NCI-H1417 treated with DMSO at 0.1 percent for 48 hours (cell line): ENCODE results near the gene TBC1D14.
"Not testable (repeated sequence)": the region's sequence is repeated elsewhere in the genome, so short reads cannot be mapped to it uniquely, and the experiment has no call there.

Experiments used
- DNase-seq: peaks from one replicate; lab custom pipeline; 2025; lab: John Stamatoyannopoulos, UW

The TBC1D14 gene

DNA sequence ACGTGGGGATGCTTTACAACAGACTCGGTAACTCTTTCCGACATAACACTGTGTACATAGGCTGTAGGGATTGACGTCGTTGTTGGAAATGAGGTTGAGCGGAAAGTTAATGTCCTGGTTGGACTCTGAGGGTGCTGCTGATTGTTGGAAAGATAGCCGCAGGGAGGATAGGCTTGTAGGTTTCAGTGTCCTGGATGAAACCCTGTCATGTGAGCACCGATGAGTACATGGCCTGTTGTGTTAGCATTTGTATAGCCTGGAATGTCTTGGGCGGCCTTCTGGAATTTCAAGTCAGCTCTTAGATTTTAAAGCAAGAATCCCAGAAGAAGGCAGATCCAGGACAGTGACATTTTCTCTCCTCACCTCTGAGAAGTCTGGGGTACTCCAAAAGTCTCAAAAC, 63.3 kb downstream of the TBC1D14 start:
- DNase-seq: no peak

DNA sequence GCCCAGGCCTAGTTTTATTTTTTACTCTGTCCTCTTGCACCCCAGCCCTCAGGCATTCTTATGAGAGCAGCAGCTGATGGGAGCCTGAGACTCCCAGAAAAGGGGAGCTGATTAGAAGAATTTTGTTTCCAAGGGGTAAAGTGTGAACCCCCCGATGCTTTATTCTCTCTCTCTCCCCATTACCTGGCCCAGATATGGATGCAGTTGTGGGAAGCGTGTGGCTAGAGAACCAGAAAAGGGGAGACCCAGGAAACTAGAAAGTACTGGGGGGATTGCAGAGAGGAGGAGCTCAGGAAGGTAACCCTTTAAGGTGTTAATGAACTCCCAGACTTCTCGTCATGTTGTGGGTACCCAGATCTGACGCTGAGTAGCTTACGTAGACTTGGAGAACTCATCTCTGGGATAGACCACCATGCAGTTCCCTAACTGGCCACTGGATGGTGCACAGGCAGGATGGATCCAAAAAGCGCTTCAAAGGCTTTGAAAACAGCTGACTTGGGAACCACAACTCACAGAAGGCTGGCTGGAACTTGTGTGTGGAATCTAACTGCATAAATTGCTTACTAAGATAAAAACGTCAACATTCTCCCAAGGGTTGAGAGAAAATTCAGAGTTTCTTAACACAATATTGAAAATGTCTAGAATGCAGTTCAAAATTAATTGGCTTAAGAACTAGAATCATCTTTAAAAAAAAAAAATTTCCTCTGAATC, 64.7 kb downstream of the TBC1D14 start:
- DNase-seq: no peak

DNA sequence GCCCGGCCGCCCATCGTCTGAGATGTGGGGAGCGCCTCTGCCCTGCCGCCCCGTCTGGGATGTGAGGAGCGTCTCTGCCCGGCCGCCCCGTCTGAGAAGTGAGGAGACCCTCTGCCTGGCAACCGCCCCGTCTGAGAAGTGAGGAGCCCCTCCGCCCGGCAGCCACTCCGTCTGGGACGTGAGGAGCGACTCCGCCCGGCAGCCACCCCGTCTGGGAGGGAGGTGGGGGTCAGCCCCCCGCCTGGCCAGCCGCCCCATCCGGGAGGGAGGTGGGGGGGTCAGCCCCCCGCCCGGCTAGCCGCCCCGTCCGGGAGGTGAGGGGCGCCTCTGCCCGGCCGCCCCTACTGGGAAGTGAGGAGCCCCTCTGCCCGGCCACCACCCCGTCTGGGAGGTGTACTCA, 68.2 kb downstream of the TBC1D14 start:
- DNase-seq: not testable (repeated sequence)

DNA sequence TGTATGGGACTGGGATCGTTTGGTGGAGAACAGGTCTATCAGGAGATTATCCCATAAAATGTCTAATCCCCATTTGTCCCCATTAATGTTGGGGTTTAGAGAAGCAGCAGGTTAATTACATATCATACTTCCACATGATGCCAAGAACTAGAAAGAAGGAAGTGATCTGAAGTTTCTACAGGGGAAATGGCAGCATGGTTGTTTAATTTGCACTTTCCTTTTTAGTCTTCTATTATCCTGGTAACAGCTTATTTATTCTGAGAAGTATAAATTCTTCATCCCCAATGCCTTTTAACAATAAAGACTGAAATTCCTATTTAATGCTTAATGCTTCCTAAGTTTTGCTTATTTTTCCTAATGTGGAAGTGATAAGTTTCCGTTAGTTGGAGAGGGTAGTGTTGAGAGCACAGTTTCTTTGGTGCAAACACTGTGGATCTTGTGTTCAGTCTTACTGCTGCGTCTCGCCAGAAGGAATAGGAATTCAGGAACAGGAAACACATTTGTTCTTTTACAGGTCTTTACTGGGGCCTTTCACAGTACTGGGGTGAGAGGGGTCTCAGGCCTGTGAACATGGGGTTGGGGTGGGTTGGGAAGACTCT, 74.0 kb downstream of the TBC1D14 start:
- DNase-seq: no peak

DNA sequence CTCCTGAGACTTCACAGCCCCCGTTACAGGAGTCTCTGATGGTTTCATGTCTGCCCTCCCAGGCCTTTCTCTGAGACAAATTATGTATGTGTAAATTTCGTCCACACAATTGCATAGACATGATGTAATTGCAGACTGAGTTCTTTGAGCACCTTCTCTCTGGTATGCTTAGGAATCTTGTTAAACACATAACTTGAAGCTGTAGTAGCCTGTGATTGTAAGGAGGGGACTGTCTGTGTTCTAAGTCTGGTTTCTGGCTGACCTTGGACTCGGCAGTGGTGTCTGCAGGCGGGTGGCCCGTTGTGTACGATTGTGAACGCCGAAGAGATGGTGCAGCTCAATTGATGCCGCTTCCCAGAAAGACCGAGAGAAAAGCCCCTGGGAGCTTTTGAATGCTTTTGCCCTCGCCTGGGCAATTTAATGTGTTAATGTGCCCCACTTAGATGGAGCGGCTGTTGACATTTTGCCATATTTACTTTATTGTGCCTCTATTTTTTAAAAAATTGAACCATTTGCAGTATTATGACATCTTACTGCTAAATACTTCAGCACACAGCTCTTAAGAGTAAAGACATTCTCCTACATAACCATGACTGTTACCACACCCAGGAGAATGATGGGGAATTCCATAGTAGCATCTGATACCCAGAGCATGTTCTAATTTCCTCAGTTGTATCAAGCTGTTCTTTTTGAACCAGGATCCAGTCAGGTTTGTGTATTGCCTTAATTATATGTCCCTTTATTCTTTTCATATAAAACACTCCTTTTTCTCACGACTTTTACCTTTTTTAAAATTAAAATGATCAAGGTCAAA, 75.2 kb downstream of the TBC1D14 start:
- no peak for DNase-seq

DNA sequence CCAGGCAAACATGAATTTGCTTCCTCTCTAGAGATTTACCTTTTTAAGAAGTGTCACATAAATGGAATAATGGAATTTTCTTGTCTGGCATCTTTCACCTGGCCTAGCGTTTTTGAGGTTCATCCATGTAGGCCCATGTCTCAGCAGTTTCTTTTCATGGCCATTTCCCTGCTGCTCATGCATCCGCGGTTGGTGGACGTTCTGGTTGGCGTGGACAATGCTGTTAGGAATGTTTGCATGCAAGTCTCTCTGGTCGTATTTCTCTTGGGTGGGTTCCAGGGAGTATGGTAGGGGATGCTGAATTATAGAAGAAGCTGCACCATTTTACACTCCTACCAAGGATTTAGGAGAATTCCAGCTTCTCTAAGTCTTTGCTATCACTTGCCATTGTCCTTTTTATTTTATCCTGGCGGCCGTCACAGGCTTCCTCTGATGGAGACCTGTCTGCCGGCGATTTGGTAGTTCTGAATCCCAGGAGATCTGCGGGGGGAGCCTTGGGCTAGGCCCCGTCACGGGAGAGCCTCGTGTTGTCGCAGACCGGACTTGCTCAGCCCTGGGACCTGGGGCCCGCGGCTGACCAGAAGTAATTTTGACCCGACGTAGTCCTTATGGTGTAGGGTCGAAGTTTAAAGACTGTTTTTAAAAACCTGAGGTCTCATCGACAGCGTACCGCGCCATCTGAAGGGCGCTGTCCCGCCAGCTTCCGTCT, 76.6 kb downstream of the TBC1D14 start:
- DNase-seq: no peak

DNA sequence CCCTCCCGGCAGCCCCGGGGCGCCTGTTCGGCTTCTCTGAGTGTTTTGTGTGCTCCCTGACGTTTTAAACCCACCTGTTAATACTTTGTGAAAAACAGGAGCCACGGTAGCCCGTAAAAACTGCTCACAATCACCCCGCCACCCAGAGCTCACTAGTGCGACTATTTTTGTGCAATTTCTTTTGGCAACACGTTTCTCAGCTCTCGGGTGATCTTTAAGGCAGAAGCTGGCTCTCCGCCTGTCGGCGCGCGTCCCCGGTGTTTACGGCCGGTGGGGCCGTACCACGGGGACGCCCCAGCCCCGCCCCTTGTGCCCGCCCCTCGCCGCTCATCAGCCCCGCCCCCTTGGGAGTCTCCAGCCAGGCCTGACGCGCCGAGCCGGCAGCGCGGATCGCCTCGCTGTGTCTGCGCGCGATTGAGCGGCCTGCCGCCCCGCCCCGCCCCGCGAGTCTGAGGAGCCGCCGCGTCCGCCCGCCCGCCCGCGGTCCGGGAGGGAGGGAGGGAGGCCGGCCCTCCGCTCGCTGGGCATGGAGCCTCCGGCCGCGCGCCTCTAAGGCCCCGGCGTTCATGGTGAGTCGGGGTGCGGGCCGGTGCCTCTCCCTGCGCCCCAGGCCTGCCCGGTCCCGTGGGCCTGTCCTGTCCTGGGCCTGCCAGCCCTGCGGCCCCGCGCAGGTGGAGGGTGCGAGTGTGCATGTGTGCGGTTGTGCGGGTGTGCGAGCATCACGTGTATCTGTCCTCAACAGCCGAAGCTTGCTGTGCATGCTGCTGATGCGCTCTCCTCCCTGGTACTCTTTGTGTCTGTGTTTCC, 77.4 kb downstream of the TBC1D14 start:
- DNase-seq: peak; percentile 47

DNA sequence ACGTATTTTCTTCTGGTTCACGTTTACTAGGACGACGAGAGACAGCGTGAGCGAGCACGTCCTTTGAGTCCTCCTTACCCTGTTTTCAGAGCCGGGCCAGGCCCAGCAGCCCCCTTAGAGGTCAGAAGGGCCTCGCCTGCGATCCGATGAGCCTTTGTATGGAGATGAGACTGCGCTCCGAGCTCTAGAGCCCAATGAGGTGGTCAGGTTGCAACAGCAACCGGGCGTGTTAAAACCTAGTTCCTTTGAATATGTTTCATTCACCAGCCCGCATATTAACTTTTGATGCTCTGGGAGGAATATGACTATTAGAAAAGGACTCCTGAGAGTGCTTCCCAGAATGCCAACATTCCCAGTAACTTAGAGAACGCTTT, 77.9 kb downstream of the TBC1D14 start:
- DNase-seq: no peak

DNA sequence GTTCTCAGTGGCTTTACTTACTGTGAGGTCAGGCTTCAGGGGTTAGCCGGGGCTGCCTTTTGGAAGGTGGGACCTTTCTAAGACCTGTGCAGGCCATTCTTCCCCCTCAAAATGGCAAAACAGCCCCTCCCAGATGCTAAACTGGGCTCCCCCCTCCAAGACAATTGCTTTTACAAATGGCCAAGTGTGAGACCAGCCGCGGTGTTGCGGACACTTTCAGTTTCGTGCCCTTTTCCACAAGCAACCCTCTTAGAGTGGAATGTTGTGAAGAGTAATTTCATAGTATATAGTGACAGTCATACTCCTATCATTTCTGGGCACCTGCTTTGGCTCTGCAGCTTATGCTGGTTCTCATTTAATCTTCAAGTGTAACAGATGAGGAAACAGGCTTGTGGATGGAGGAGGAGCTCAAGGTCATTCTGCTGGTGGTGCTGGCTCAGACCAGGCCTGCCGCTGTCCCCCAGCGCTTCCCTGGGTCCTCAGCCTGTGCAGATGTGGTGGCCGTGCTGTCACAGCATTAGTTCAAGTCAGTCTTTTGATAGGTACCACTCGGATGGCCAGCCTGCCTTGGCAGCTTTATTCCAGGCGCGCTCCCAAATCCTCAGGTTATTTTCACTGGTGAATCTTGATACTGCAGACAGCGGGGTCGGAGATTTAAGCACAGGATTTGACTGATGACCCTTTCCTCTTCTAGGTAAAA, 78.5 kb downstream of the TBC1D14 start:
- no peak for DNase-seq

DNA sequence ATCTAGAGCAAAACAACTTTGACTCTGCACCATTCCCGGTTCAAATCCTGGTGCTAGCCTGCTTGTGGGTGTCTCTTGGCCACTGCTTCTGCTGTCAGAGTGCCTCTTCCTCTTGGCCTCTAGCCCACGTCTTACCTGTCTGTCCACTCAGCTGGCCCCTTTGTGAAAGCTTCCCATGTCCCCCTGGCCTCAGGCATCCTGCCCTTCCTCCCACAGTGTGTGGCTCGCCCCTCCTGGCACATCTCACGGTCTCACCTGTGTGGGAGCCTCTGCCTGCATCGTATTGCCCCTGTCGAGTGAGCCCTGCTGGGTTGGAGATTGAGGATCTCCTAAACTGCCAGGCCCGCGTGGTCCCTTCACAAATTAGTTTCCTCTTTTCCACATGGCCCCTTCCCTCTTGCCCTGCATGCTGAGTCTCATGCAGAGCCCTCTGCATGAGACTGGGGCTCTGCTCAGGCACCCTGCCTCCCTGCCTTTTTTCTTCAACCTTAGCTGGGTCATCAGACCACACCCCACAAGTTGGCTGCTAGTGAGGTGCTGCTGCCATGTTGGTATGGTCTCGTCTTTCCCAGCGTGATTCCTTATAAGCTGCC, 79.8 kb downstream of the TBC1D14 start:
- no peak for DNase-seq

DNA sequence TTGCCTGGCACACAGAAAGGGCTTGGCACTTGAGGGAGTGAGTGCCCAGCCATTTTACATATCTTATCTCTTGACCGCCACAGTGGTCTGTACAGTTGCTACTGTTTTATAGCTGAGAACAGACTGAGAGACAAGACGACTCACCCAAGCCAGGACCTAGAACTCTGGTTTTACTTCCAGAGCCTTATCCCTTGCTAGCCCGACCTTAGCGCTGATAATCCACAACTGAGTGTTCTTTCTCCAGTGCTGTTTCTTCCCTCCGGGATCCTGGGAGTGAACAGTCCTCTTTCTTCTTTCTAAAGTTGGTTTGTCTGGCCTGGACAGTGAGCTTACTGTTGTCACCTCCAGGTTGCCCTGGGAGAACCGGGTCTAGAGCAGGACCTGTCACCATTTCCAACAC, 81.0 kb downstream of the TBC1D14 start:
- no peak for DNase-seq

DNA sequence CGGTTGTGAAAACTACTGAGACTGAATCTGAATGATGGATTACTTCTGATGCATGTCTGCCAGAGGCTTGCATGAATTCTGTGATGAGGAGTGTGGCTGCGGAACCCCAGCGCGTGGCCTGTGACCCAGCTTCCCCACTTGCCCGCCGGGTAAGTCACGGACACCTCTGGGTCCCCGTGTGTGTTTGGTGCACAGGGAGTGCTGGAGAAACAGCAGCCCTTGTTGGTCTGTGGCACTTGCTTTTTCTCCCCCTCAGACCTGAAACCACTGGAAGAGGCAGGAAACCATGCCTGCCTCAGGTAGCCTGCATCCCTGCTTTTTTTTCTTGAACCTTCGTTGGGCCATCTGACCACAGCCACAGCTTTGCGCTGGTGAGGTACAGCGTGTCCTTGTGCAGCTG, 81.6 kb downstream of the TBC1D14 start:
- DNase-seq: no peak

DNA sequence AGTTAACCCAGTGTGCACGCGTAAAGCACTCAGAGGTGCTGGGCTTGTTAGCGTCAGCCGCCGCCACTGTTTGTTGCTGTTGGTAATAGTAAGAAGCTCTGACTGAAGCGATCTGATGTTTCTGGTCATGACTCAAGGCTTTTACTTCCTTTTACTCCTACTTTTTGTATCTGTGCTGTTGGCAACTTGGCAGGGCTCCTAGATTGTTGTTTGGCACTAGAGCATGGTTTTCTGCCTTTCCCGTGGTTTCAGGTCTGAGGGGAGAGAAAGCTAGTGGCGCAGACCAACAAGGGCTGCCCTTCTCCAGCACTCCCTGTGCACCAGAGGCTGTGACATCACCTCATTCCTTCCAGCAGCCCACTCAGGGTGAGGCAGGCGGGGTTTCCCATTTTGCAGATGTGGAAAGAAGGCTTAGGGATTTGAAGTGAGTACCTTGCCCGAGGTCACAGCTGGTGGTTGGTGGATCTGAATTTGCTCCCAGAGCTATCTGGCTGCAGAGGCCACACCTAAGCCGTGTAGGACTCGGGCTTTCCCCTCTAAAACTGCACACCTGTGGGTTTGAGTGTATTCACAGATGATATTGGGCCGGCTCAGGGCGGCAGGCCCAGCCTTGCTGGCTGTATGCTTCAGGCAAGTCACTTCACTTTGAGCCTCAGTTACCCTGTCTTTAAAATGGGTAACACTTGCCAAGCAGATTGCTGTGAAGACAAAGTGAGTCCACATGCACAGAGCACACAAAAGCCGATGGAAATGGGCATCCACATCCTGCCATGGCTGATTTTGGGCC, 82.3 kb downstream of the TBC1D14 start:
- no peak for DNase-seq

DNA sequence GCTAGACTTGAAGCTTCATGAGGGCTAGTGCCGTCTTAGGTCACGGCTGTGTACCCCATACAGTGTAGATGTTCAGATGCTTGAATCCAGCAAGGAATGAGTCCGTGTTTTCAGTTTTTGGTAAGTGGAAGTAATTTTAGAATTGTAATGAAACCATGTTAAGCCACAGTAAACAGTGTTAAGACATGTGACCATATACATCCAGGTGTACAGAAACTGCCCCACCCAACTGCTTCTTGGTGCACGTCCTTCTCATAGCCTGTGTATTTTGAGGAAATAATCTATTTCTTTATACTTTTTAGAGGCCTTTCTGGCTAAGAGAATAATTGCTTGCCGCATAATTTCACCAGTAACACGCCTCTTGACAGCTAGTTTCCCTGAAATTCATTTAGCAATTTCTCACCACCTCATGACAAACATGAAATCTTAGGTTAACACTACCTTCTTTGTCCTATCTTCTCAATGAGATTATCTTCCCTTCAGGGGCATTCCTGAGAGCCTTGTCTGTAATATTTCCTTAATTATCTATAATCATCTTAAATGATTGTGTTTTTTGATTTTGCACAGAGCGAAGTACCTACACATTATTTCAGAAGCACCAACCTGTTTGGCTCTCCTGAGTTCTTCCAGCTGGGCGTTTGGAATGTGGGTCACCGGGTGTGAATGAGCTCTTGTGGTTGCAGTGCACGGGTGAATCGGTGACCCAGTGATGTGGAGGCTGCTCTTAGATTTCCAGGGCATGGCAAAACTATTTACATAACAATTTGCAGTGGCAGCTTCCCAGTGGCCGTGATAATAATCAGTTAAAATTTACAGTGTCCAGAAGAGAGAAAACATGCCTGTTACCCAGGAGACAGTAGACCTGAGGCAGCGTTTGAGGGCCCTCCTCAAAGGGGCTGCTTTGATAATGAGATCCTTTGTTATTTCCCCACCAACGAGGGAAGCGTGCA, 83.4 kb downstream of the TBC1D14 start:
- peak; percentile 33 for DNase-seq

DNA sequence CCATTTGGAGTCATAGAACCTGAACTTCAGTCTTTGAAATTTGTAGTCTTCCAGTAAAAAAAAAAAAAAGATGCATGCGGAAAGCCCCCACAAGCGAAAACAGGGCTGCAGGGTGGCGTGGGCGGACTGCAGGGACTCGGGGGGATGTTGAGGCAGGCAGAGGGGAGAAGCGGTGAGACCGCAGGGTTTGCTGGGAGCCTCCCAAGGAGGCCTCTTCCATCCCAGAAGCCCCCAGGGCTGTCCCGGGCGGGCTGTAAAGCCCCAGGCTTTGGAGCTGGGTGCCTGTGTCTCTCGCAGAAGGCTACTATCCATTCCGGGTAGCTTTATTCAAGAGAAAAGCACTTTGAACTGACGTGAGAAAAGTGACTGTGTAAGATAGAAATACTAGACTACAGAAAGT, 86.9 kb downstream of the TBC1D14 start:
- DNase-seq: no peak

DNA sequence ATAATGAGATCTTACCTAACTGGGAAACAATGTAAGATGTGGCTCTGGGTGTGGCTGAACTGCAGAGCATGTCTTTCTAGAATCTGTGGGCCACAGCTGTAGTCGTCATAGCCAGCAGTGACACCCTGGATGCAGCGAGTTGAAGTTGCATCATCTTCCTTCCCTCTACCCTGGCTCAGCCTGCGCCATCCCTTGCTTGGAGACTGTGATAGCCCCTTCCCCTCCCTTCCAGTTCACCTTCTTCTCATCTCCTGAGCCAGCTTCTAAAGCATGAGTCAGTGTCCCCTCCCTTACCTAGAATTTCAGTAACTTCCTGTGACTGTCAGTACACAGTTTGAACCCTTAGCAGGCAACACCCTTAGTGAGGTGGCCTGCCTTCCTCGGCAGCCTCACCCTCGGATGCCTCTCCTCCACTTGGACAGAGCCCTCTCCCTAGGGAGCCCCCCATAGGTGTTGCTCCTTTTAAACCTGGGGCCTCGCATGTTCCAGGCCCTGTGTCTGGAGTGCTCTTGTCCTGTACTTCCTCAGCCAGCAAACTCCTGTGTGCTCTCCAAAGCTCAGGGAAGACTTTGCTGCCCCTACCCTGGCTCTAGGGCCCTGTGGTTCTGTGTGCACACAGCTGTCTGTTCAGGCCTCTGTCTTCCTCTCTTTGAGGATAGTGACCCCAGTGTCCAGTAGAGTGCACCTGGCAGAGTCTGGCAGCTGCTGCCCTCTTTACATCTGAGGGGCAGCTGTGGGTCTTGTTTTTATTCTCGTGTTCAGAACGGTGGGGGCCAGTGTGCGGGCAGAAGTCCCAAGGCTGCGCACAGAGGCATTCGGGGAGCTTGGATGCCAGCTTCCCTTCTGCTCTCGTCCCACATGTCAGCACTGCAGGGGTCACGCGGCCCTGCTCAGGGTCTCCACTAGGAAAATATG, 89.8 kb downstream of the TBC1D14 start:
- DNase-seq: no peak

DNA sequence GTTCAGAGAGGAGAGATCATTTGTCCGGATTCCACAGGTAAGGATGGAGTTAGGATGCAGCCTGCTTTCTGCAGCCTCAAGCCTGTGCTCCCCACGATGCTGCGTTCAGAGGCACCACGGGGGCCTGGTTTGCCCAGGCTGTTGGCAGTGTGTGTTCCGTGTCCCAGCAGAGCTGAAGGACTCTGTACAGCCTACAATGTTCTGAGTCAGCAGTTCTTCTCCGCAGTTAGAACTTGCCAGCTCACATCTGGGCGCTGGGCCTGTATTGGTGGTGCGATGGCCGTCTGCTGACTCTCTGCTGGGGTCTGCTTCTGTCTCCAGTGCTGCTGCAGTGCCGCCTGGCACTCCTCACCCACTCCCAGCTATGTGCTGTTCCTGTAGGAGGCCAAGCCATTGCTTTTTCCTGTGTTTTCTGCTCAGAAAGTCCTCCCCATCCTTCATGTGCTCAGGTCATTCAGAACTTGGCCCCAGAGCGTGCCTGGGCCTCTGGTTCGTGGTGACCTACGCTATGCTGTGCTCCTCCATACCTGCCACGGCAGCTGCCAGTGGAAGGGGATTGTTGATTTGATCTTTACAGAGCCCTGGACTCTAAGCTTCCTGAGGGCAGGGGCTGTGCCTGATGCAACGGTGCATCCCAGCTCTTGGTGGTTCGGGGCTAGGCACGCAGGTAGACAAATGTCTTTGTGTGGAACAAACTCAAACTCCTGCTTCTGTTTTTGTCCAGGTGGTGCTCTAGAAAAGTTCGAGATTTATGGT, 91.0 kb downstream of the TBC1D14 start:
- DNase-seq: no peak
